ENCODE measurements around the gene FBXO4.

The FBXO4 gene

DNA sequence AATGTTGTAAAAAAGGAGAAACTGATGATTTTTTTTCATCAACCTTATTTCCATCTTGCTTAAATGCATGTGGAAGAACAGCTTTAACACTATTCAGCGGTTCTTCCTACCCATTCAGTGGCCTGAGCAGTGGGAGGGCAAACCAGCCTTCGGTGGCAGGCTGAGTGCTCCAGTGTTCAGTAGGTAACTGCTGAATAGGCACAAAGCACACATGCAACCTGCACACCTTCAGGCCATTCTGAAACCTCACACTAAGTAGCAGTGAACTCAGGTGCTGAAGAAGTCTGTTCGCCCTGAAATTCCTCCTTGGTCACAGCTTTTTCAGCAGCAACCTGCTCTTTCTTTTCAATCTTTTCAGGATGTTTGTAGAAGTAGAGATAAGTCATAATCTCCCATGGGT lies 26.1 kb downstream of the FBXO4 start:
- H4K20me1 ChIP-seq (ENCODE audit: insufficient read depth, low read length): no peaks in the 10 kb centered on the region
- H3F3A ChIP-seq (ENCODE audit: insufficient read depth, low read length): no peaks in the 10 kb centered on the region
- no peak overlapping the region for H3K27ac ChIP-seq (ENCODE audit: low read length)
- H3K9me3 ChIP-seq (replicated peaks; ENCODE audit: insufficient read depth, low read length): no peaks in the 10 kb centered on the region
- no peak overlapping the region for H2AFZ ChIP-seq (ENCODE audit: low read length)
- H3K36me3 ChIP-seq (replicated peaks; ENCODE audit: insufficient read depth, low read length): no peaks in the 10 kb centered on the region
- peak; percentile 31 for DNase-seq
- H3K27me3 ChIP-seq (replicated peaks; ENCODE audit: insufficient read depth, low read length): no peaks in the 10 kb centered on the region
- TF ChIP-seq EZH2phosphoT487 (IDR thresholded peaks at IDR 0.05; ENCODE audit: low read length) (no peak), EZH2 (optimal IDR thresholded peaks at IDR 0.05; ENCODE audit: low read depth, low read length) (no peak)
- TF ChIP-seq, protein P1, sequence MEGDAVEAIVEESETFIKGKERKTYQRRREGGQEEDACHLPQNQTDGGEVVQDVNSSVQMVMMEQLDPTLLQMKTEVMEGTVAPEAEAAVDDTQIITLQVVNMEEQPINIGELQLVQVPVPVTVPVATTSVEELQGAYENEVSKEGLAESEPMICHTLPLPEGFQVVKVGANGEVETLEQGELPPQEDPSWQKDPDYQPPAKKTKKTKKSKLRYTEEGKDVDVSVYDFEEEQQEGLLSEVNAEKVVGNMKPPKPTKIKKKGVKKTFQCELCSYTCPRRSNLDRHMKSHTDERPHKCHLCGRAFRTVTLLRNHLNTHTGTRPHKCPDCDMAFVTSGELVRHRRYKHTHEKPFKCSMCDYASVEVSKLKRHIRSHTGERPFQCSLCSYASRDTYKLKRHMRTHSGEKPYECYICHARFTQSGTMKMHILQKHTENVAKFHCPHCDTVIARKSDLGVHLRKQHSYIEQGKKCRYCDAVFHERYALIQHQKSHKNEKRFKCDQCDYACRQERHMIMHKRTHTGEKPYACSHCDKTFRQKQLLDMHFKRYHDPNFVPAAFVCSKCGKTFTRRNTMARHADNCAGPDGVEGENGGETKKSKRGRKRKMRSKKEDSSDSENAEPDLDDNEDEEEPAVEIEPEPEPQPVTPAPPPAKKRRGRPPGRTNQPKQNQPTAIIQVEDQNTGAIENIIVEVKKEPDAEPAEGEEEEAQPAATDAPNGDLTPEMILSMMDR (IDR thresholded peaks at IDR 0.05; ENCODE audit: low read length): no peak
- no peak overlapping the region for H3K4me3 ChIP-seq (ENCODE audit: low read length)
- H3K4me1 ChIP-seq (ENCODE audit: low read length): no peaks in the 10 kb centered on the region
- H3K9me2 ChIP-seq (replicated peaks; ENCODE audit: insufficient read depth, low read length): no peaks in the 10 kb centered on the region
- no peak overlapping the region for H3K4me2 ChIP-seq (ENCODE audit: low read depth, low read length)
- H3K79me2 ChIP-seq (ENCODE audit: low read length): no peaks in the 10 kb centered on the region
- H3K9ac ChIP-seq (ENCODE audit: low read length): no peak overlapping the region

DNA sequence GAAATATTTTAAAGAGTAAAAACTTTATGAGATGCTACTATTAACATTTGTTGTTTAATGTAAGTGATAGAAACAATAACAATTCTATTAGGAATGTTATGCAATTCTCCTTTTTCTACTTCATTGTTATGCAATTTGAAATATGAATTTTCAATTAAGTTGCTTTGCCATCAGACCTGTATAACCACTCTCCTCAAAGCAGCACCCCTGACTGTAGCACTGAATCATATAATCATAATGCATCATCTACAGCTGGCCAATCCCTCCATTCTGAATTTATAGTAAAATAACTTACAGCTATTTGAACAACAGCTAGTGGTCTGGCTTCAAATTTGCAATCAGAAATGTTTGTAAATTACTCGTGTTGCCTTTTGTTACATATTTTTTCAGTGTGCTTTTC lies 29.2 kb downstream of the FBXO4 start:
- no peak overlapping the region for H3K9ac ChIP-seq (ENCODE audit: low read length)
- no peaks in the 10 kb centered on the region for H3K79me2 ChIP-seq (ENCODE audit: low read length)
- no peak overlapping the region for H3K4me3 ChIP-seq (ENCODE audit: low read length)
- no peaks in the 10 kb centered on the region for H3K9me2 ChIP-seq (replicated peaks; ENCODE audit: insufficient read depth, low read length)
- no peaks in the 10 kb centered on the region for H3K36me3 ChIP-seq (replicated peaks; ENCODE audit: insufficient read depth, low read length)
- no peaks in the 10 kb centered on the region for H3K9me3 ChIP-seq (replicated peaks; ENCODE audit: insufficient read depth, low read length)
- TF ChIP-seq EZH2 (optimal IDR thresholded peaks at IDR 0.05; ENCODE audit: low read depth, low read length) (no peak), EZH2phosphoT487 (IDR thresholded peaks at IDR 0.05; ENCODE audit: low read length) (no peak)
- TF ChIP-seq, protein P1 (IDR thresholded peaks at IDR 0.05; ENCODE audit: low read length): no peak
- no peaks in the 10 kb centered on the region for H3F3A ChIP-seq (ENCODE audit: insufficient read depth, low read length)
- no peak overlapping the region for H3K4me2 ChIP-seq (ENCODE audit: low read depth, low read length)
- H3K27me3 ChIP-seq (replicated peaks; ENCODE audit: insufficient read depth, low read length): no peaks in the 10 kb centered on the region
- H3K27ac ChIP-seq (ENCODE audit: low read length): no peak overlapping the region
- no peak for DNase-seq
- no peaks in the 10 kb centered on the region for H3K4me1 ChIP-seq (ENCODE audit: low read length)
- H4K20me1 ChIP-seq (ENCODE audit: insufficient read depth, low read length): no peaks in the 10 kb centered on the region
- no peak overlapping the region for H2AFZ ChIP-seq (ENCODE audit: low read length)

DNA sequence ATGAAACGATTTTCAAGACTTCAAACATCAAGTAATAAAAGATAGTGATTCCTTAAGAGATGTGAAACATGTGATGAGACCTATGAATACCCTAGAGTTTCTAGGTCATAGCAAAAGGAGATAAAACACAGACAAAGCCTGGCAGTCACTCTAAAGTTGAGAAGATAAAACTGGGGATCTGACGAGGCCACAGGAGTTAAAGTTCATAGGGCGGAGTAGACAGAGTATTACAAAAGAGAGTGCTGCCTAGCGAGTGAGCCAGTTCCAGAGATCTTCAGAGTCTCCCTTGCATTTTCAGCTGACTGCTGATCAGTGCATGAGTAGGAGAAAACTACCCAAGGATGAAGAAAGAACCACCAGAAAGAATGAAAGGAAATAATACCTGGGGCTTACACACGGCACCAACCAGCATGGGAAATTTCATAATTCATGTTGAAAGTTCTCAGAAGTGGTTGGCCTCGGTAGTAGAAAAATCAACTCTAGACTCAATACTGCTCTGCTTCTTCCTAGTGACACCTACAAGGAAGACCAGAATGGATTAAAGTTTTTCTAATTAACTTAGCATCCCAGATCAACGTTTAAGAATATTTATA lies 30.4 kb downstream of the FBXO4 start:
- Histone ChIP-seq H4K20me1 (ENCODE audit: insufficient read depth, low read length) (no peaks in the 10 kb centered on the region), H3K79me2 (ENCODE audit: low read length) (no peaks in the 10 kb centered on the region), H3K27me3 (replicated peaks; ENCODE audit: insufficient read depth, low read length) (no peaks in the 10 kb centered on the region), H2AFZ (ENCODE audit: low read length) (no peak overlapping the region), H3K36me3 (replicated peaks; ENCODE audit: insufficient read depth, low read length) (no peaks in the 10 kb centered on the region), H3F3A (ENCODE audit: insufficient read depth, low read length) (no peaks in the 10 kb centered on the region), H3K9me3 (replicated peaks; ENCODE audit: insufficient read depth, low read length) (no peaks in the 10 kb centered on the region), H3K4me1 (ENCODE audit: low read length) (no peaks in the 10 kb centered on the region), H3K27ac (ENCODE audit: low read length) (no peak overlapping the region), H3K9ac (ENCODE audit: low read length) (no peak overlapping the region), H3K4me2 (ENCODE audit: low read depth, low read length) (no peak overlapping the region), H3K4me3 (ENCODE audit: low read length) (no peak overlapping the region), H3K9me2 (replicated peaks; ENCODE audit: insufficient read depth, low read length) (no peaks in the 10 kb centered on the region)
- TF ChIP-seq EZH2 (optimal IDR thresholded peaks at IDR 0.05; ENCODE audit: low read depth, low read length): no peak
- TF ChIP-seq, protein P1 (IDR thresholded peaks at IDR 0.05; ENCODE audit: low read length): no peak
- TF ChIP-seq EZH2phosphoT487 (IDR thresholded peaks at IDR 0.05; ENCODE audit: low read length): no peak
- no peak for DNase-seq
